HEK293T (cell line): ENCODE results near the gene PLCB4.

Experiments
- CTCF ChIA-PET: fragments of 350-600 bp; formaldehyde crosslinking; extraction: SDS; loops from one replicate; lab custom pipeline; 2021; ENCODE audit warnings: antibody characterized with exemption, inconsistent platforms; lab: Yijun Ruan, JAX
- POLR2A ChIA-PET: fragments of 350-600 bp; formaldehyde crosslinking; extraction: SDS; loops from one replicate; lab custom pipeline; 2020; ENCODE audit warnings: antibody characterized with exemption, inconsistent platforms; lab: Yijun Ruan, JAX
- DNase-seq: peaks from one replicate; pipeline ENCODE4 v3.0.0; 2012; ENCODE audit warnings: mixed read lengths; ENCODE audit errors: extremely low spot score
- ARNT ChIP-seq: fragments of 450-650 bp; IDR thresholded peaks from 2 replicates; pipeline ENCODE4 v1.6.1; 2017; ENCODE audit warnings: mild to moderate bottlenecking
- BHLHE40 ChIP-seq: fragments of 450-650 bp; IDR thresholded peaks from 2 replicates; pipeline ENCODE4 v1.6.1; 2016; ENCODE audit warnings: mild to moderate bottlenecking, moderate library complexity, borderline replicate concordance
- CTBP1 ChIP-seq: fragments of 450-650 bp; IDR thresholded peaks from 2 replicates; pipeline ENCODE4 v1.6.1; 2016; ENCODE audit warnings: borderline replicate concordance
- ELF4 ChIP-seq: fragments of 450-650 bp; IDR thresholded peaks from 2 replicates; pipeline ENCODE4 v1.6.1; 2017; ENCODE audit warnings: antibody characterized with exemption
- FOXA1 ChIP-seq: fragments of 450-650 bp; IDR thresholded peaks from 2 replicates; pipeline ENCODE4 v1.6.1; 2016; ENCODE audit warnings: mild to moderate bottlenecking
- FOXK2 ChIP-seq: fragments of 450-650 bp; IDR thresholded peaks from 2 replicates; pipeline ENCODE4 v1.6.1; 2016; ENCODE audit warnings: mild to moderate bottlenecking
- FOXM1 ChIP-seq: fragments of 450-650 bp; IDR thresholded peaks from 2 replicates; pipeline ENCODE4 v1.6.1; 2017; ENCODE audit warnings: mild to moderate bottlenecking, borderline replicate concordance
- HDGF ChIP-seq: fragments of 450-650 bp; IDR thresholded peaks from 2 replicates; pipeline ENCODE4 v1.6.1; 2017; ENCODE audit warnings: antibody characterized with exemption, borderline replicate concordance
- L3MBTL2 ChIP-seq: fragments of 450-650 bp; conservative IDR thresholded peaks from 2 replicates; pipeline ENCODE4 v1.6.1; 2016; ENCODE audit warnings: mild to moderate bottlenecking
- LEF1 ChIP-seq: fragments of 450-650 bp; IDR thresholded peaks from 2 replicates; pipeline ENCODE4 v1.6.1; 2017; ENCODE audit warnings: mild to moderate bottlenecking, borderline replicate concordance
- NFRKB ChIP-seq: fragments of 450-650 bp; IDR thresholded peaks from 2 replicates; pipeline ENCODE4 v1.6.1; 2016; ENCODE audit warnings: mild to moderate bottlenecking, moderate library complexity
- PKNOX1 ChIP-seq: fragments of 450-650 bp; IDR thresholded peaks from 2 replicates; pipeline ENCODE4 v1.6.1; 2016
- SP1 ChIP-seq: fragments of 450-650 bp; IDR thresholded peaks from 2 replicates; pipeline ENCODE4 v1.6.1; 2017
- SUZ12 ChIP-seq: fragments of 450-650 bp; IDR thresholded peaks from 2 replicates; pipeline ENCODE4 v1.6.1; 2016; ENCODE audit warnings: mild to moderate bottlenecking
- TARDBP ChIP-seq: fragments of 450-650 bp; IDR thresholded peaks from 2 replicates; pipeline ENCODE4 v1.6.1; 2016
- ZNF384 ChIP-seq: fragments of 450-650 bp; IDR thresholded peaks from 2 replicates; pipeline ENCODE4 v1.6.1; 2016

PLCB4 gene

GRCh38 chr20:9241721-9242427, 173.0 kb downstream of the PLCB4 start:
- no peak for TF ChIP-seq SUZ12
- no peak for TF ChIP-seq LEF1
- TF ChIP-seq ZNF384, result no peak
- DNase-seq, result no peak
- ChIA-PET CTCF (no interaction called here), POLR2A (no interaction called here)

GRCh38 chr20:9243986-9244385, 175.1 kb downstream of the PLCB4 start:
- no peak for DNase-seq
- ChIA-PET CTCF (no interaction called here), POLR2A (no interaction called here)
- TF ChIP-seq FOXK2 (no peak), SP1 (no peak), L3MBTL2 (no peak), LEF1 (no peak), ARNT (no peak), ZNF384 (no peak)

- ChIA-PET CTCF (no interaction called here), POLR2A (no interaction called here)
These were observed 175.9 kb downstream of the PLCB4 start for GRCh38 chr20:9244811-9245210.

GRCh38 chr20:9246731-9247130, 177.8 kb downstream of the PLCB4 start:
- no peak for DNase-seq
- ChIA-PET POLR2A (no interaction called here), CTCF (no interaction called here)
- TF ChIP-seq PKNOX1 (no peak), L3MBTL2 (no peak), HDGF (no peak), ARNT (no peak), NFRKB (no peak), ZNF384 (no peak), SP1 (no peak)

More at GRCh38 chr20:9244811-9245210, 175.9 kb downstream of the PLCB4 start:
- DNase-seq, result no peak
- no peak for TF ChIP-seq CTBP1
- TF ChIP-seq ARNT, result no peak
- no peak for TF ChIP-seq SUZ12
- no peak for TF ChIP-seq FOXK2

- no peak for DNase-seq
- no peak for TF ChIP-seq ZNF384
- TF ChIP-seq ELF4, result no peak
- no peak for TF ChIP-seq ARNT
- TF ChIP-seq BHLHE40, result no peak
- no peak for TF ChIP-seq HDGF
- no peak for TF ChIP-seq LEF1
- TF ChIP-seq FOXM1, result no peak
- TF ChIP-seq L3MBTL2, result no peak
- TF ChIP-seq PKNOX1, result no peak
- no peak for TF ChIP-seq NFRKB
- no peak for TF ChIP-seq FOXK2
- TF ChIP-seq FOXA1, result no peak
- no peak for TF ChIP-seq SUZ12
- CTCF ChIA-PET, result no interaction called here
- POLR2A ChIA-PET, result no interaction called here
These were observed 181.6 kb downstream of the PLCB4 start for GRCh38 chr20:9250511-9250910.

- DNase-seq, result no peak
- TF ChIP-seq TARDBP (no peak), ELF4 (no peak), FOXM1 (no peak)
- CTCF ChIA-PET, result interaction anchor here (0.5 kb wide), 1 partner anchor 1180 kb away, joined by 3 read pairs; no protein-coding TSS in a partner anchor
- POLR2A ChIA-PET, result no interaction called here
These were observed 184.2 kb downstream of the PLCB4 start for GRCh38 chr20:9253006-9253539.

GRCh38 chr20:9255171-9255570, 186.3 kb downstream of the PLCB4 start:
- no peak for DNase-seq
- ChIA-PET CTCF (no interaction called here), POLR2A (no interaction called here)
- TF ChIP-seq TARDBP (no peak), FOXA1 (no peak), ZNF384 (no peak), SUZ12 (no peak), L3MBTL2 (no peak), HDGF (no peak), SP1 (no peak), LEF1 (no peak), ARNT (no peak), CTBP1 (no peak), ELF4 (no peak), PKNOX1 (no peak), FOXK2 (no peak), NFRKB (no peak), FOXM1 (no peak), BHLHE40 (no peak)
